Astrocyte (in vitro differentiated cells and primary cell): ENCODE measurements around the gene GUCY2C.

Experiments
- CTCF ChIP-seq: IDR thresholded peaks from 2 replicates; pipeline ENCODE4 v1.5.1; 2011; ENCODE audit warnings: low read depth, mild to moderate bottlenecking, inconsistent platforms, low read length, moderate library complexity; ENCODE audit not compliant: insufficient read depth
- EZH2 ChIP-seq: IDR thresholded peaks from 2 replicates; pipeline ENCODE4 v1.6.1; 2012; ENCODE audit warnings: mild to moderate bottlenecking, low read length, inconsistent platforms; ENCODE audit not compliant: insufficient read depth

DNA sequence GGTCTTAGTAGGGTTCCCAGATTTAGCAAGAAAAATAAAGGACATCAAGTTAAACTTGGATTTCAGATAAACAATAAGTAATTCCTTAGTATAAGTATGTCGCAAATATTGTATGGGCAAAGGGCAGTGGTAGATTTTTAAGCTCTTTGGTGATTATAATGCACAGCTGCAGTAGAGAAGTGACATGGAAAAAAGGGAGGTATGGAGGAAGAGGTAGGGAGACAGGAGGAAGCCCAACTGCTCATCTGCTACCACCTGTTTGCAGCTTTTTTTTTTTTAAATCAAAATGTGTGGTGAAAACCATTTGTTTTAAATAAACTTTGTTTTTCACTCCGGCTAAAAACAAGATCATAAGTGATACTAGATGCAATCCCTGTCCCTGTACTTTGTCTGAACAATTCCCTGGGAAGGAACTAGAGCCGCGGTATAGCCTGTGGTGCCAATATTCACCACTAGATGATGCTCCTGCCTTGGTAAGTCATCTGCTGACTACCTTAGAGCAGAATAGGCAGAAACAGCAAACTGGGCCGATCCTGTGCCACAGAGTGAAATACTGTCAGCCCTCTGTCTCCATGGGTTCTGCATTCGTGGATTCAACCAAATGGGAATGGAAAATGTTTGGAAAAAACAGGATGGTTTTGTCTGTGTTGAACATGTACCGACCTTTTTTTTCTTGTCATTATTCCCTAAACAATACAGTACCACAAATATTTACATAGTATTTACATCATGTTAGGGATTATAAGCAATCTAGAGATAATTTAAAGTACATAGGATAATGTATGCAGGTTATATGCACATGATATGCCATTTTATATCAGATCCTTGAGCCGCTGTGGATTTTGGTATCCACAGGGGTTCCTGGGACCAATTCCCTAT is 66.3 kb downstream of the GUCY2C start:
- TF ChIP-seq CTCF (peak; percentile 99), EZH2 (no peak)
